ENCODE data around the gene MRPL28. TPM values are rescaled to one million over a fixed set of nuclear protein-coding genes. Genes with fewer than 3 reads are reported as not detected.
"Not testable (repeated sequence)": the region's sequence is repeated elsewhere in the genome, so short reads cannot be mapped to it uniquely, and the experiment has no call there.

Gene MRPL28
- total RNA-seq, 2 experiments from 2014 or later: 76.8 to 77.3 TPM

DNA sequence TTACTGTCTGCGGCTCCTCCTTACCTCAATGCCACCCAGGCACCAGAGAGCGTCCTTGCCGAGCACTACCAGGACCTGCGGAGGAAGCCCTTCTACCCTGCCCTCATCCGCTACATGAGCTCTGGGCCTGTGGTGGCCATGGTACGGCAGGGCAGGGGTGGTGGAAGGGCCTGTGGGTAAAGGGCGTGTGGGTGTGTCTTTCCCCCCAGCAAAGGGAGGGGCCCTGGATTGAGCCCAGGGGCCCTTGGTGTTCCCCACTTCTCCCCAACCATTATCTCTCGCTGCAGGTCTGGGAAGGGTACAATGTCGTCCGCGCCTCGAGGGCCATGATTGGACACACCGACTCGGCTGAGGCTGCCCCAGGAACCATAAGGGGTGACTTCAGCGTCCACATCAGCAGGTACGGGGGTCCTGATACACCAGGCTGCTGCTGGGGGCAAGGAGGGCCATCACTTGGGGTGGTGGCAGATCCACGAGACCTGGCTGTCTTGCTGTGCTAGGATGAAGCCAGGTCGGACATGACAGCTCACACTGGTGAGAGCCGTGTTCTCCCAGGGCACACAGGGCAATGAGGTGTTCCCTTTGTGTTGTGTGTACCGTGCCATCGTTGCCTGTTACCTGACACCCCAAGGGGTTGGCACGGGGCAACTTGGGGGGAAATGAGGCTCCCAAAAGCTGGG is 29.1 kb upstream of the MRPL28 start:
- peak overlapping the region; percentile 84 for H3K4me3 Mint-ChIP-seq
- POLR2A ChIA-PET: interaction anchor here (1.4 kb wide), 1 partner anchor 346 kb away, joined by 3 read pairs; the partner anchor contains the start of genes POLR3K and SNRNP25

DNA sequence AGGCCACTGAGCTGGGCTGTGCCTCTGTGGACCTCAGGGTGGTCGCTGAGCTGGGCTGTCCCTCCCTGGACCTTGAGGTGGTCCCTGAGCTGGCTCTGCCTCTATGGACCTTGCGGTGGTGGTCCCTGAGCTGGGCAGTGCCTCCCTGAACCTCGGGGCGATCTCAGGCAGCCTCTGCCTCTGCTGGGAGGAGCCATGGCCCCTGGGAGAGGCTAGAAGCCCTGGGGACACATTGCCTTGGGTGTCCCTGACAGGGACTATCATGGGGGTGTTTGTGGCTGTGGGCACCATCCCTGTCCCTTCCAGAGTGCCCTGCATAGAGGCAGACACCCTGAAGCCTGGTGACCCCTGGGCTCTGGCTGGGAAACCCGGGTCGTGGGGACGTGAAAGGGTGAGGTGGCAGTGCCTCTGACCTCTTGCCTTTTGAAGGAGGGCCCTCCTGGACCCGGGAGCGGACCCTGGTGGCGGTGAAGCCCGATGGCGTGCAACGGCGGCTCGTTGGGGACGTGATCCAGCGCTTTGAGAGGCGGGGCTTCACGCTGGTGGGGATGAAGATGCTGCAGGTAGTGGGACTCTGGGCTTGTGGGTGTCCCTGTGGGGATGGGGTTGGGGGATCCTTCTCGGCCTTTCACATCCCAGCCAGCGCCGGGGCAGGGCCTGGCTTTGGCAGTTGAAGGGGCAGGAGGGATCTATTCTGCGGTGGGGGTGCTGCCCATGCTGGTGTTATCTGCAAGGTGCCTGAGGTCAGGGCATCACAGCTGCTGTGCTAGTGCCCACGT is 28.4 kb upstream of the MRPL28 start:
- intact Hi-C loops (cut with micrococcal nuclease): no loop called here
- peaks cover 24% of the 10 kb centered on the region for H3K4me1 Mint-ChIP-seq (ENCODE audit: low read depth)
- H3K9me3 Mint-ChIP-seq: no peaks in the 10 kb centered on the region
- DNase-seq: no peak
- ChIA-PET POLR2A (no interaction called here), CTCF (no interaction called here)
- H3K36me3 Mint-ChIP-seq: no peaks in the 10 kb centered on the region
- peak overlapping the region; percentile 43 for H3K27ac Mint-ChIP-seq
- no peaks in the 10 kb centered on the region for H3K27me3 Mint-ChIP-seq
- H3K4me3 Mint-ChIP-seq: peak overlapping the region; percentile 57

More for the DNA sequence above, 29.1 kb upstream of the MRPL28 start:
- no peaks in the 10 kb centered on the region for H3K9me3 Mint-ChIP-seq
- H3K27ac Mint-ChIP-seq: no peak overlapping the region
- CTCF ChIA-PET: no interaction called here
- intact Hi-C loops (cut with micrococcal nuclease): loop anchor here (1.0 to 2.0 kb wide), 2 partner anchors 26 to 47 kb away; partner anchors contain the start of genes AXIN1 and RAB11FIP3
- no peaks in the 10 kb centered on the region for H3K36me3 Mint-ChIP-seq
- no peak for DNase-seq
- H3K4me1 Mint-ChIP-seq (ENCODE audit: low read depth): peaks cover 24% of the 10 kb centered on the region
- H3K27me3 Mint-ChIP-seq: no peaks in the 10 kb centered on the region

DNA sequence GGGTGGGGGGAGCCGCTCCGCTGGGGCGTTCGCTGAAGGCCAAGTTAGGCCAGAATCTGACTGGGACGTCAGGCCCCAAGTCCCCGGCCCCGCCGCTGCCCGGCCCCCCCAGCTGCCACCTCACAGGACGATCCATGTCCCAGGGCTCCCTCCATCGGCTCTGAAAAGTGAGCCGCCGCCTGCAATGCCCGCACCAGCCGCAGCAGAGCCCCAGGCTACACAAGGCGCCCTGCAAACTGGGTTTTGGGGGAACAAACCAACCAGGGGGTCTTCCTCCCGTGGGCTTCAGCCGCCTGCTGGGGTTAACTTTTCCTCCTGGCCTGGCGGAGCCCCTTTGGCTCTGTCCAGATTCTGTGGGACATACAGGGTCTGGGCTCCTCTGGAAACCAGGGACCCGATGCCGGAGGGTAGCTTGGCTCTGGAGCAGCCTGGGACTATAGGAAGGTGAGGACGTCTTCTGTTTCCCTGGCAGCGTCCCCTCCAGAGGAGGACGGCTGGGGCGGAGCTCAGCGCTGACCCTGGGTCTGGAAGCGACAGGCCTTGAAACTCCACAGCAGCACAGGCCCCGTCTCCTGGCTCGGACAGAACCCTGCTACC is 27.5 kb upstream of the MRPL28 start:
- CTCF ChIA-PET: no interaction called here
- Mint-ChIP-seq H3K36me3 (no peaks in the 10 kb centered on the region), H3K27me3 (no peaks in the 10 kb centered on the region), H3K9me3 (no peaks in the 10 kb centered on the region), H3K4me3 (peak overlapping the region; percentile 57), H3K4me1 (ENCODE audit: low read depth) (peaks cover 26% of the 10 kb centered on the region), H3K27ac (peak overlapping the region; percentile 43)
- intact Hi-C loops (cut with micrococcal nuclease): no loop called here
- peak; percentile 55 for DNase-seq
- POLR2A ChIA-PET: no interaction called here

DNA sequence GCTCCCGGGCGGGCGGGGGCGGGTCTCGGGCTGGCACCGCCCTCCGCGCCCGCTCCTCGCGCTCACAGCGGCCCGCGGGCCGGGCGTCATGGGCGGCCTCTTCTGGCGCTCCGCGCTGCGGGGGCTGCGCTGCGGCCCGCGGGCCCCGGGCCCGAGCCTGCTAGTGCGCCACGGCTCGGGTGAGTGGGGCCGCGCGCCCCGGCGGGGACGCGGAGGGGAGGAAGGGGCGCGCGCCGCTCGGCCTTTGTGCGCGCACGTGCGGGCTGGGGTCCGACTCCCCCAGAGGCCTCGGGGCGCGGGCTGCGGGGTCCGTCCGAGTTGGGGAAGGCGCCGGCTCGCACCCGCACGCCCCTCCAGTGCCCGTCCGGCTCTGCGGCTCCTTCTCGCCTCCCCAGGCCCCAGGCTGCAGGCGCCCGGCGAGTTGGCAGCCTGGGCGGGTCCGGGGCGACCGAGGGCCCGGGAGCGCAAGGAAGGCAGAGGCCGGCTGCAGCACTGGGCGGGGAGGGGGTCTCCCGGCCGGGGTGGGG is 26.9 kb upstream of the MRPL28 start, which contains the start of gene NME4:
TSS of gene NME4 (plus strand) at position 65 of the 527 bp plus-strand sequence. CDS start at position 89, 24 bp downstream.
- Mint-ChIP-seq H3K36me3 (no peaks in the 10 kb centered on the region), H3K9me3 (peaks cover under 1% of the 10 kb centered on the region), H3K4me3 (peak within 1 kb of the TSS; percentile 79), H3K27ac (peak within 1 kb of the TSS; percentile 33), H3K27me3 (no peaks in the 10 kb centered on the region), H3K4me1 (ENCODE audit: low read depth) (peaks cover 33% of the 10 kb centered on the region)
- intact Hi-C loops (cut with micrococcal nuclease): no loop called here
- CTCF ChIA-PET: no interaction called here
- POLR2A ChIA-PET: no interaction called here
- DNase-seq: peak; percentile 41

DNA sequence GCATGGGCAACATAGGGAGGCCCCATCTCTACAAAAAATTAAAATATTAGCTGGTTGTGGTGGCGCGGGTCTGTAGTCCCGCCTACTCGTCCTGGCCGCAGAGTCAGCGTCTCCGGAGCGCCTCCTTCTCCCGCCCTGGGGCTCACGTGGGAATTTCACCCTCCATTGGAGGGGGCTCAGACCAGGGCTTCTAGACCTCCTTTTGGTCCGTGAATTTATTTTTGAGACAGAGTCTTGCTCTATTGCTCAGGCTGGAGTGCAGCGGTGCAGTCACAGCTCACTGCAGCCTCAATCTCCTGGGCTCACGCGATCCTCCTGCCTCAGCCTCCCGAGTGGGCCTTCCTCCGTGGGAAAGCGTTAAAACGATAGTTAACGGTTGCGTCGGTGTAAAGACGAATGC is 26.3 kb upstream of the MRPL28 start:
- ChIA-PET POLR2A (no interaction called here), CTCF (no interaction called here)
- Mint-ChIP-seq H3K4me1 (ENCODE audit: low read depth) (peaks cover 36% of the 10 kb centered on the region), H3K27me3 (no peaks in the 10 kb centered on the region), H3K36me3 (no peaks in the 10 kb centered on the region), H3K9me3 (peaks cover 5% of the 10 kb centered on the region), H3K4me3 (peak overlapping the region; percentile 79), H3K27ac (no peak overlapping the region)
- intact Hi-C loops (cut with micrococcal nuclease): no loop called here
- DNase-seq: no peak

DNA sequence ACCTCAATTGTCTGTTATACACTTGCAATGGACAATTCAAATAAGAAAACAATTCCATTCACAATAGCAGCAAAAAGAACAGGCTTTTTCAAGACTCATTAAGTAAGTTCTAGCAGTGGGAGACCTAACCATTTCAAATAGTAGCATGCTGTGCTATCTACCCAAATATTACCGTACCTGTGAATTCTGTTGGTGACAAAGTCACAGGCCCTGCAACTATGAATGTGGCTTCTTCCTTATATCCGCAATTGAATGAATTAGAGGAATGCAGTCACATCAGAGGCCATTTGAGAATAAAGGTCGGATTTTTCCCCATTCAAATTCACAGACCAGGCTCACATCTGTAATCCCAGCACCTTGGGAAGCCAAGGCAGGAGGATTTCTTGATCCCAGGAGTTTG is 25.9 kb upstream of the MRPL28 start:
- ChIA-PET CTCF (no interaction called here), POLR2A (no interaction called here)
- no peak for DNase-seq
- Mint-ChIP-seq H3K27ac (peak overlapping the region; percentile 33), H3K4me3 (peak overlapping the region; percentile 79), H3K9me3 (peaks cover 5% of the 10 kb centered on the region), H3K27me3 (no peaks in the 10 kb centered on the region), H3K36me3 (no peaks in the 10 kb centered on the region), H3K4me1 (ENCODE audit: low read depth) (peaks cover 36% of the 10 kb centered on the region)
- intact Hi-C loops (cut with micrococcal nuclease): no loop called here

DNA sequence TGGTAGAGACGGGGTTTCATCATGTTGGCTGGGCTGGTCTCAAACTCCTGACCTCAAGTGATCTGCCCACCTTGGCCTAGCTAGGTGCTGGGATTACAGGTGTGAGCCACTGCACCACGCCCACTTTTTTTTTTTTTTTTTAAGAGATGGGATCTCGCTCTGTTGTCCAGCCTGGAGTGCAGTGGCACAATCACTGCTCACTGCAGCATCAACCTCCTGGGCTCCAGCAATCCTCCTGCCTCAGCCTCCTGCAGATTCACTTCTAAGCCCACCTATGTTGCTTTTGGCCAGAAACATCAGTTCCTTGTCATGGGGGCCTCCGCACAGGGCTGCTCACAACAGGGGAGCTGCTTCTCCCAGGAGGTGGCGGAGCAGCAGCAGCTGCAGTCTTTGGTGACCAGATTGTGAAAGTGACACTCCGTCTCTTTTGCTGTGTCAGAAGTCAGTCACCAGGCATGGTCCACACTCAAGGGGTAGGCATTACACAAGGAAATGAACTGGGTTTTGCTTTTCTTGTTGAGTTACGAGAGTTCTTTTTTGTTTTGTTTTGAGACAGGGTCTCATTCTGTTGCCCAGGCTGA is 22.2 kb upstream of the MRPL28 start:
- H3K27ac Mint-ChIP-seq: peak overlapping the region; percentile 54
- peaks cover 20% of the 10 kb centered on the region for H3K4me1 Mint-ChIP-seq (ENCODE audit: low read depth)
- H3K27me3 Mint-ChIP-seq: no peaks in the 10 kb centered on the region
- ChIA-PET POLR2A (interaction anchor here (0.7 to 1.4 kb wide), 4 partner anchors 9 to 134 kb away, joined by 3 to 7 read pairs (median 5); partner anchors contain the start of gene DECR2), CTCF (interaction anchor here (0.6 to 2.2 kb wide), 12 partner anchors 9 to 393 kb away, joined by 3 to 10 read pairs (median 4); partner anchors contain the start of genes CAPN15, DECR2, PGAP6 and RAB11FIP3)
- H3K9me3 Mint-ChIP-seq: peaks cover 5% of the 10 kb centered on the region
- DNase-seq: peak; percentile 56
- H3K36me3 Mint-ChIP-seq: no peaks in the 10 kb centered on the region
- intact Hi-C loops (cut with micrococcal nuclease): loop anchor here (5.0 kb wide), 3 partner anchors 95 to 215 kb away; partner anchors contain the start of gene CAPN15
- no peak overlapping the region for H3K4me3 Mint-ChIP-seq

DNA sequence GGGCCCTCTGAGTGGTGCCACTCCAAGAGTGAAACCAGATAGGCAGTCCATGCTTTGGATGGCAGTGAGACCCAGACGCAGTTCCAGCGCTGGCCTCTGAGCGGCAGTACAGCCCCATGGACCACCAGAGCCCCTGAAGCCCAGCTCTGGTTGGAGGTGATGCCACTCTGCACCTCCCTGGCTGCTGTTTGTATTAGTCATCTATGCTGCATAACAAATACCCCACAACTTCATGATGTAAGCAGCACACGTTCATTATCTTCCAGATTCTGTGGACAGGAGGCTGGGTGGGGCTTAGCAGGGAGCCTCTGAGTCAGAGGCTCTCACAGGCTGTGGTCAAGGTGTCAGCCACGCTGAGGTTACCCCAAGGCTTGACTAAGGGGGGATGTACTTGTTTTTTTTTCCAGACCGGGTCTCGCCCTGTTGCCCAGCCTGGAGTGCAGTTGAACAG is 21.6 kb upstream of the MRPL28 start:
- Mint-ChIP-seq H3K36me3 (no peaks in the 10 kb centered on the region), H3K27me3 (no peaks in the 10 kb centered on the region), H3K4me1 (ENCODE audit: low read depth) (peaks cover 20% of the 10 kb centered on the region), H3K9me3 (peaks cover 5% of the 10 kb centered on the region), H3K4me3 (no peak overlapping the region), H3K27ac (peak overlapping the region; percentile 54)
- ChIA-PET POLR2A (interaction anchor here (1.1 to 1.4 kb wide), 3 partner anchors 9 to 134 kb away, joined by 3 to 7 read pairs (median 4); partner anchors contain the start of gene DECR2), CTCF (interaction anchor here (0.6 to 2.2 kb wide), 11 partner anchors 10 to 394 kb away, joined by 3 to 10 read pairs (median 4); partner anchors contain the start of genes CAPN15, DECR2, PGAP6 and RAB11FIP3)
- intact Hi-C loops (cut with micrococcal nuclease): loop anchor here (5.0 kb wide), 3 partner anchors 95 to 215 kb away; partner anchors contain the start of gene CAPN15
- peak; percentile 90 for DNase-seq

DNA sequence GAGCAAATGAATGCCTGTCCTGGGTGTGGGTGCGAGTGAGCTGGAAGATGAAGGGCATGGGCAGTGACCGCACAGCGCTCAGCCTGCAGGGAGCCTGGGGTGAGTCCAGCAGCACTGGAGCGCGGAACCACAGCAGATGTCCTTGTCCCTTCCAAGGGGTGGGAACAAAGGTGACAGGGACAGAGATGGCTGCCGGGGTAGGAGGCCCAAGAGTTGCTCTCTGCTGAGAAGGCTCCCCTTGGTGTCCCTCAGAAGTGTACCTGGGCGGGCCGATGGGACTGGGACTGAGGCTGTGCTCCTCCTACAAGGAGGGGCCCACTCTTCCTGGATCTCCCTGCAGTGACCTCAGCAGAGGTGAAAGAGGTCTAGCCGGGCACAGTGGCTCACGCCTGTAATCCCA is 19.0 kb upstream of the MRPL28 start:
- H3K4me1 Mint-ChIP-seq (ENCODE audit: low read depth): peaks cover 12% of the 10 kb centered on the region
- DNase-seq: no peak
- no peak overlapping the region for H3K4me3 Mint-ChIP-seq
- CTCF ChIA-PET: no interaction called here
- no peaks in the 10 kb centered on the region for H3K36me3 Mint-ChIP-seq
- intact Hi-C loops (cut with micrococcal nuclease): no loop called here
- no peaks in the 10 kb centered on the region for H3K27me3 Mint-ChIP-seq
- peaks cover 5% of the 10 kb centered on the region for H3K9me3 Mint-ChIP-seq
- POLR2A ChIA-PET: no interaction called here
- no peak overlapping the region for H3K27ac Mint-ChIP-seq

DNA sequence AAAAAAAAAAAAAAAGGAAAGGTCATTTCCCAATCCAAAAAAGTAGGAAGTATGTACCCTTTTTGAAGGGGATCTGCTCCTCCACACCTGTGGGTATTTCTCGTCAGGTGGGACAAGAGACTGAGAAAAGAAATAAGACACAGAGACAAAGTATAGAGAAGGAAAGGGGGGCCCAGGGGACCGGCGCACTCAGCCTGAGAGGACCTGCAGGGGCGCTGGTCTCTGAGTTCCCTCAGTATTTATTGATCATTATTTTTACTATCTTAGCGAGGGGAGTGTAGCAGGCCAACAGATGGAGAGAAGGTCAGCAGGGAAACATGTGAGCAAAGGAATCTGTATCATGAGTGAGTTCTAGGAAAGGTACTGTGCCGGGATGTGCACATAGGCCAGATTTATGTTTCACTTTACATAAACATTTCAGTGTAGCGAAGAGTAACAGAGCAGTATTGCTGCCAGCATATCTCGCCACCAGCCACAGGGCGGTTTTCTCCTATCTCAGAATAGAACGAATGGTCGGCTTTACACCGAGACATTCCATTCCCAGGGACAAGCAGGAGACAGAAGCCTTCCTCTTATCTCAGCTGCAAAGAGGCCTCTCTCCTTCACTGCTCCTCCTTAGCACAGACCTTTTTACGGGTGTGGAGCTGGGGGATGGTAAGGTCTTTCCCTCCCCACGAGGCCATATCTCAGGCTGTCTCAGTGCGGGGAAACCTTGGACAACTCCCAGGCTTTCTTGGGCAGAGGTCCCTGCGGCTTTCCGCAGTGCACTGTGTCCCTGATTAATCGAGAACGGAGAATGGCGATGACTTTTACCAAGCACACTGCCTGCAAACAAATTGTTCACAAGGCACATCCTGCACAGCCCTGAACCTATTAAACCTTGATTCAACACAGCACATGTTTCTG is 17.7 kb upstream of the MRPL28 start:
- H3K4me3 Mint-ChIP-seq; DNase-seq; H3K36me3 Mint-ChIP-seq; CTCF ChIA-PET; POLR2A ChIA-PET; intact Hi-C loops (cut with micrococcal nuclease); H3K27ac Mint-ChIP-seq; H3K27me3 Mint-ChIP-seq; H3K9me3 Mint-ChIP-seq: not testable (repeated sequence)
- H3K4me1 Mint-ChIP-seq (ENCODE audit: low read depth): peaks cover 18% of the 10 kb centered on the region
